H1 (cell line): ENCODE data around the gene EIF4A3. TPM values are rescaled to one million over a fixed set of nuclear protein-coding genes. Genes with fewer than 3 reads are reported as not detected.
"Not testable (repeated sequence)": the region's sequence is repeated elsewhere in the genome, so short reads cannot be mapped to it uniquely, and the experiment has no call there.

Experiments used
- CTCF ChIA-PET: fragments of 300-600 bp; sonication (Branson Sonifier 250); formaldehyde crosslinking; loops from one replicate; lab custom pipeline; 2021; ENCODE audit not compliant: partially characterized antibody; lab: Charles Lee
- POLR2A ChIA-PET: fragments of 300-600 bp; sonication (Branson Sonifier 250); formaldehyde crosslinking; loops from one replicate; lab custom pipeline; 2021; ENCODE audit warnings: inconsistent platforms; ENCODE audit not compliant: partially characterized antibody; lab: Charles Lee
- DNase-seq, 2 experiments: peaks; one replicate each; pipeline versions ENCODE4 v3.0.0 to v3.0.0-alpha.2; 2010 to 2022; ENCODE audit warnings: low spot score in 2 of 2, low read depth in 1 of 2, mixed read lengths in 1 of 2
- FAIRE-seq: peaks from 2 replicates; lab custom pipeline; 2011; peaks lifted over from hg19 to GRCh38; lab: Jason Lieb, UNC
- H2AFZ ChIP-seq: 2 replicates; pipeline ENCODE4 v1.8.1; 2012; ENCODE audit warnings: low read length, inconsistent platforms
- H2AK5ac ChIP-seq: 2 replicates; pipeline ENCODE4 v1.6.1; 2013; ENCODE audit warnings: low read depth, low read length
- H2BK120ac ChIP-seq: replicated peaks from 2 replicates; pipeline ENCODE3; 2013; ENCODE audit warnings: low read depth, low read length, inconsistent platforms
- H2BK12ac ChIP-seq: 2 replicates; pipeline ENCODE4 v1.6.1; 2013; ENCODE audit warnings: low read depth, low read length
- H2BK15ac ChIP-seq: 2 replicates; pipeline ENCODE4 v1.6.1; 2013; ENCODE audit warnings: low read length
- H2BK20ac ChIP-seq: 2 replicates; pipeline ENCODE4 v1.6.1; 2013; ENCODE audit warnings: low read length
- H2BK5ac ChIP-seq: 2 replicates; pipeline ENCODE4 v1.6.1; 2013; ENCODE audit warnings: low read depth, low read length
- H3K14ac ChIP-seq: 2 replicates; pipeline ENCODE4 v1.6.1; 2013; ENCODE audit warnings: inconsistent platforms; ENCODE audit not compliant: insufficient read length
- H3K18ac ChIP-seq: 2 replicates; pipeline ENCODE4 v1.6.1; 2013; ENCODE audit warnings: low read length; ENCODE audit errors: extremely low read depth
- H3K23ac ChIP-seq: 2 replicates; pipeline ENCODE4 v1.6.1; 2013; ENCODE audit warnings: inconsistent platforms; ENCODE audit not compliant: insufficient read length
- H3K23me2 ChIP-seq: 2 replicates; pipeline ENCODE4 v1.6.1; 2013; ENCODE audit warnings: low read depth, low read length
- H3K27ac ChIP-seq: 2 replicates; pipeline ENCODE4 v1.6.1; 2011; ENCODE audit warnings: low read depth, low read length, inconsistent platforms
- H3K27me3 ChIP-seq, 4 experiments: replicated peaks in 1 of 4; 1 replicate in 1 of 4; 2 replicates in 3 of 4; pipeline versions ENCODE4 v1.6.1 to v1.8.1; 2011 to 2013; ENCODE audit warnings: low read length in 3 of 4, mild to moderate bottlenecking in 3 of 4, inconsistent platforms in 2 of 4, mixed read lengths in 2 of 4, moderate library complexity in 1 of 4; ENCODE audit not compliant: control insufficient read depth in 3 of 4, insufficient read depth in 3 of 4; ENCODE audit errors: extremely low read depth in 1 of 4
- H3K36me3 ChIP-seq, 4 experiments: 2 replicates each; pipeline versions ENCODE4 v1.6.1 to v1.8.1; 2011 to 2013; ENCODE audit warnings: mild to moderate bottlenecking in 4 of 4, low read length in 3 of 4, moderate library complexity in 2 of 4, control low read depth in 1 of 4, inconsistent platforms in 1 of 4; ENCODE audit not compliant: insufficient read depth in 4 of 4, control insufficient read depth in 2 of 4
- H3K4ac ChIP-seq: replicated peaks from 2 replicates; pipeline ENCODE3; 2013; ENCODE audit warnings: low read length, low read depth, mixed read lengths, inconsistent platforms; ENCODE audit not compliant: insufficient read length
- H3K4me1 ChIP-seq, 4 experiments: replicated peaks in 1 of 4; 1 replicate in 1 of 4; 2 replicates in 3 of 4; pipeline versions ENCODE4 v1.6.1 to v1.8.1; 2011 to 2013; ENCODE audit warnings: low read length in 3 of 4, inconsistent platforms in 2 of 4, mixed read lengths in 1 of 4; ENCODE audit not compliant: insufficient read depth in 4 of 4, control insufficient read depth in 3 of 4
- H3K4me2 ChIP-seq, 2 experiments: 2 replicates each; pipeline versions ENCODE4 v1.6.1 to v1.8.1; 2011 to 2013; ENCODE audit warnings: low read depth in 2 of 2, low read length in 2 of 2, control low read depth in 1 of 2, inconsistent platforms in 1 of 2, mild to moderate bottlenecking in 1 of 2; ENCODE audit not compliant: insufficient read depth in 1 of 2
- H3K4me3 ChIP-seq, 4 experiments: fragments of 200-600, 300-600 bp in 1 of 4; sonication (generic), shearing (Covaris generic), sonication (Bioruptor Twin) in 1 of 4; 2 replicates each; pipeline versions ENCODE4 v1.5.1 to v1.8.1; 2011 to 2016; ENCODE audit warnings: low read length in 4 of 4, low read depth in 3 of 4, control low read depth in 2 of 4, inconsistent platforms in 2 of 4, mild to moderate bottlenecking in 2 of 4, mixed read lengths in 1 of 4, moderate library complexity in 1 of 4; ENCODE audit not compliant: insufficient read depth in 2 of 4; ENCODE audit errors: extremely low read depth in 1 of 4
- H3K56ac ChIP-seq: replicated peaks from 2 replicates; pipeline ENCODE3; 2013; ENCODE audit warnings: low read depth, mild to moderate bottlenecking, mixed read lengths, low read length, inconsistent platforms; ENCODE audit not compliant: insufficient read length
- H3K79me1 ChIP-seq: 2 replicates; pipeline ENCODE4 v1.6.1; 2013; ENCODE audit warnings: low read depth, low read length, control low read depth
- H3K79me2 ChIP-seq, 2 experiments: 2 replicates each; pipeline versions ENCODE4 v1.6.1 to v1.8.1; 2012 to 2013; ENCODE audit warnings: low read length in 2 of 2, mild to moderate bottlenecking in 2 of 2, inconsistent platforms in 1 of 2; ENCODE audit not compliant: insufficient read depth in 2 of 2, control insufficient read depth in 1 of 2
- H3K9ac ChIP-seq, 4 experiments: replicated peaks in 1 of 4; 1 replicate in 1 of 4; 2 replicates in 3 of 4; pipeline versions ENCODE4 v1.6.1 to v1.8.1; 2011 to 2013; ENCODE audit warnings: low read depth in 3 of 4, low read length in 3 of 4, control low read depth in 2 of 4, mild to moderate bottlenecking in 2 of 4, moderate library complexity in 2 of 4, inconsistent platforms in 1 of 4; ENCODE audit errors: extremely low read depth in 1 of 4
- H3K9me3 ChIP-seq, 2 experiments: 2 replicates each; pipeline versions ENCODE4 v1.6.1 to v1.8.1; 2012 to 2013; ENCODE audit warnings: mild to moderate bottlenecking in 2 of 2, moderate library complexity in 2 of 2, control low read depth in 1 of 2, inconsistent platforms in 1 of 2, low read depth in 1 of 2, low read length in 1 of 2, mixed read lengths in 1 of 2; ENCODE audit not compliant: insufficient read depth in 2 of 2
- H4K20me1 ChIP-seq, 2 experiments: replicated peaks in 1 of 2; 2 replicates each; pipeline versions ENCODE3 to v1.8.1; 2011 to 2013; ENCODE audit warnings: inconsistent platforms in 2 of 2, low read length in 2 of 2, mild to moderate bottlenecking in 1 of 2; ENCODE audit not compliant: insufficient read depth in 2 of 2, control insufficient read depth in 1 of 2
- H4K5ac ChIP-seq: 2 replicates; pipeline ENCODE4 v1.6.1; 2013; ENCODE audit warnings: low read length, low read depth, mixed read lengths, inconsistent platforms; ENCODE audit not compliant: insufficient read length
- H4K8ac ChIP-seq: 2 replicates; pipeline ENCODE4 v1.8.0; 2013; ENCODE audit warnings: mild to moderate bottlenecking, moderate library complexity, low read length, inconsistent platforms; ENCODE audit not compliant: insufficient read depth; ENCODE audit errors: extremely low read depth
- H4K91ac ChIP-seq: replicated peaks from 2 replicates; pipeline ENCODE3; 2013; ENCODE audit warnings: low read length, mixed read lengths, inconsistent platforms; ENCODE audit not compliant: insufficient read length
- BCL11A ChIP-seq, 2 experiments: IDR thresholded peaks; one replicate each; pipeline ENCODE4 v1.6.1; 2011; ENCODE audit warnings: low read depth in 2 of 2, low read length in 2 of 2, mild to moderate bottlenecking in 2 of 2
- EGR1 ChIP-seq: IDR thresholded peaks from 2 replicates; pipeline ENCODE4 v1.6.1; 2011; ENCODE audit warnings: low read depth, low read length, borderline replicate concordance
- EP300 ChIP-seq, 2 experiments: IDR thresholded peaks; 1 replicate in 1 of 2; 2 replicates in 1 of 2; pipeline ENCODE4 v1.6.1; 2011 to 2012; ENCODE audit warnings: low read depth in 2 of 2, low read length in 2 of 2, mild to moderate bottlenecking in 2 of 2, borderline replicate concordance in 1 of 2, inconsistent platforms in 1 of 2, moderate library complexity in 1 of 2
- GABPA ChIP-seq: IDR thresholded peaks from 2 replicates; pipeline ENCODE4 v1.6.1; 2011; ENCODE audit warnings: mild to moderate bottlenecking, low read length, moderate library complexity, borderline replicate concordance; ENCODE audit not compliant: insufficient read depth
- KDM1A ChIP-seq: fragments of 200-600, 300-600 bp; sonication (generic); IDR thresholded peaks from 2 replicates; pipeline ENCODE4 v1.7.1; 2016; ENCODE audit warnings: mild to moderate bottlenecking, low read length, borderline replicate concordance
- SP1 ChIP-seq: IDR thresholded peaks from 2 replicates; pipeline ENCODE4 v1.6.1; 2011; ENCODE audit warnings: low read depth, low read length
- TCF12 ChIP-seq: IDR thresholded peaks from 2 replicates; pipeline ENCODE4 v1.6.1; 2011; ENCODE audit warnings: low read depth, mild to moderate bottlenecking, low read length
- TEAD4 ChIP-seq: IDR thresholded peaks from 2 replicates; pipeline ENCODE4 v1.6.1; 2012; ENCODE audit warnings: low read depth, low read length, inconsistent platforms, mixed read lengths
- YY1 ChIP-seq: IDR thresholded peaks from 2 replicates; pipeline ENCODE4 v1.6.1; 2011; ENCODE audit warnings: low read depth, mild to moderate bottlenecking, low read length
- WGBS, 2 experiments: shearing (Covaris generic) in 1 of 2; methylation state at CpG; one replicate each; pipeline versions ENCODE4 v1.1.6 to v1.1.7; 2013 to 2015; ENCODE audit warnings: low lambda C conversion rate in 2 of 2, mixed read lengths in 2 of 2, inconsistent platforms in 1 of 2, low coverage in 1 of 2, missing lambda C conversion rate in 1 of 2; ENCODE audit not compliant: insufficient replicate concordance in 2 of 2, insufficient coverage in 1 of 2, insufficient read length in 1 of 2; ENCODE audit errors: extremely low coverage in 1 of 2, missing lambda C conversion rate in 1 of 2; 5-methylcytosine and 5-hydroxymethylcytosine counted together
- polyA plus RNA-seq, 7 experiments: library from polyadenylated mRNA; depleted of rRNA in 3 of 7; stranded (reverse) in 5 of 7; unstranded in 2 of 7; fragments of >200 nt in 5 of 7; fragments of 200-250 nt in 2 of 7; gene quantifications; 1 replicate in 5 of 7; 2 replicates in 1 of 7; 4 replicates in 1 of 7; pipeline versions ENCODE4 v1.2.1 to v1.2.3, GENCODE V29; 2011 to 2013; ENCODE audit warnings: missing spikeins in 2 of 7, mixed read lengths in 2 of 7
- total RNA-seq: library from RNA; stranded (reverse); fragmentation: NEBNext Ultra II Directional; extraction: Animal tissue kit (Norgen Biotek cat#: 25700); gene quantifications from 2 replicates; pipeline ENCODE4 v1.2.1, GENCODE V29; 2021

Gene EIF4A3
- total and polyA plus RNA-seq, 2 of the 8 experiments (the other 6 are each of a cell fraction or from before 2014, with no cell fraction given) = 142 to 146 TPM

- H3K14ac ChIP-seq, H4K91ac ChIP-seq, H3K79me1 ChIP-seq, H3K23me2 ChIP-seq, H3K18ac ChIP-seq, H4K8ac ChIP-seq, H2BK20ac ChIP-seq, H2BK15ac ChIP-seq, H3K23ac ChIP-seq, H3K36me3 ChIP-seq, H3K4me3 ChIP-seq, H3K9ac ChIP-seq, H2BK5ac ChIP-seq, H3K27me3 ChIP-seq, H2AK5ac ChIP-seq, H4K5ac ChIP-seq, FAIRE-seq, H2BK12ac ChIP-seq, CTCF ChIA-PET, H2BK120ac ChIP-seq, H4K20me1 ChIP-seq, H3K56ac ChIP-seq, H3K27ac ChIP-seq, H3K4ac ChIP-seq, H3K4me2 ChIP-seq, H3K79me2 ChIP-seq, H2AFZ ChIP-seq: not testable (repeated sequence)
- peaks cover 11 to 25% (median 17%) of the 10 kb centered on the region in 4 experiments for H3K4me1 ChIP-seq
- 60% methylated on average over 2 of the region's 2 CpGs; no CpG with 5 or more reads in 1 of the 2 experiments for WGBS, 2 experiments
- POLR2A ChIA-PET = interaction anchor here (2.1 kb wide), 2 partner anchors 10 to 11 kb away, joined by 5 to 11 read pairs; no protein-coding TSS in a partner anchor
- peak in 1 of 2 experiments; percentile 78 for DNase-seq
- peak in 1 of 2 experiments; percentile 12 for TF ChIP-seq BCL11A (IDR thresholded peaks at IDR 0.05; ENCODE audit: low read depth in 2 of 2, low read length in 2 of 2)
- 0 out of 2 replicates have a peak, but pooled peaks have one; percentile 21 for TF ChIP-seq GABPA
- peak; percentile 72 for TF ChIP-seq TEAD4
- peak; percentile 72 for TF ChIP-seq SP1
- peak; percentile 77; the same call in 1 of the 2 replicates for TF ChIP-seq TCF12
- TF ChIP-seq EGR1 = peak; percentile 37; the same call in 1 of the 2 replicates
- TF ChIP-seq YY1 = peak; percentile 67
- TF ChIP-seq EP300 (IDR thresholded peaks at IDR 0.05; ENCODE audit: borderline replicate concordance in 1 of 2, low read depth in 2 of 2, low read length in 2 of 2) = peak; percentile 73 to 96; a peak in 2 of 3 replicates
- peak; percentile 75; the same call in 1 of the 2 replicates for TF ChIP-seq KDM1A
- H3K9me3 ChIP-seq = peaks cover 15 to 20% of the 10 kb centered on the region in 2 experiments; a peak in 3 of 4 replicates
Observed at GRCh38 chr17:80155600-80155999, 8.7 kb upstream of the EIF4A3 start.
